Keratinocyte (primary cell): ENCODE results near the gene ENKD1. TPM values are rescaled to one million over a fixed set of nuclear protein-coding genes. Genes with fewer than 3 reads are reported as not detected.

Source experiments
- DNase-seq: peaks from one replicate; pipeline ENCODE4 v3.0.0-alpha.2; 2011; ENCODE audit warnings: low read depth, missing footprints, low spot score
- FAIRE-seq: peaks from 2 replicates; lab custom pipeline; 2011; peaks lifted over from hg19 to GRCh38; lab: Jason Lieb, UNC
- H2AFZ ChIP-seq: 2 replicates; pipeline ENCODE4 v1.6.0; 2012; ENCODE audit warnings: low read length, control low read depth, inconsistent platforms; ENCODE audit not compliant: control insufficient read depth
- H3K27ac ChIP-seq: 2 replicates; pipeline ENCODE4 v1.5.1; 2011; ENCODE audit warnings: low read length; ENCODE audit not compliant: control insufficient read depth, insufficient read depth
- H3K27me3 ChIP-seq: 3 replicates; pipeline ENCODE4 v1.6.0; 2011; ENCODE audit warnings: low read length; ENCODE audit not compliant: control insufficient read depth, insufficient read depth; ENCODE audit errors: extremely low read depth
- H3K36me3 ChIP-seq, 2 experiments: 2 replicates in 1 of 2; 3 replicates in 1 of 2; pipeline ENCODE4 v1.5.1; 2011; ENCODE audit warnings: low read length in 2 of 2, mild to moderate bottlenecking in 1 of 2; ENCODE audit not compliant: control insufficient read depth in 2 of 2, insufficient read depth in 2 of 2; ENCODE audit errors: extremely low read depth in 1 of 2
- H3K4me1 ChIP-seq: 3 replicates; pipeline ENCODE4 v1.5.1; 2011; ENCODE audit warnings: low read length; ENCODE audit not compliant: control insufficient read depth, insufficient read depth; ENCODE audit errors: extremely low read depth
- H3K4me2 ChIP-seq: 3 replicates; pipeline ENCODE4 v1.6.0; 2011; ENCODE audit warnings: low read depth, low read length; ENCODE audit not compliant: control insufficient read depth, insufficient read depth; ENCODE audit errors: extremely low read depth
- H3K4me3 ChIP-seq, 3 experiments: fragments of 200-600 bp in 1 of 3; sonication (generic) in 1 of 3; 2 replicates in 2 of 3; 3 replicates in 1 of 3; pipeline ENCODE4 v1.5.1; 2011 to 2016; ENCODE audit warnings: low read length in 3 of 3, mild to moderate bottlenecking in 3 of 3, control low read depth in 2 of 3, inconsistent platforms in 1 of 3, low read depth in 1 of 3, mixed read lengths in 1 of 3, mixed run types in 1 of 3, moderate library complexity in 1 of 3; ENCODE audit not compliant: control insufficient read depth in 2 of 3, insufficient read depth in 2 of 3; ENCODE audit errors: extremely low read depth in 1 of 3
- H3K79me2 ChIP-seq: 2 replicates; pipeline ENCODE4 v1.6.0; 2012; ENCODE audit warnings: low read length; ENCODE audit not compliant: control insufficient read depth, insufficient read depth
- H3K9ac ChIP-seq: 3 replicates; pipeline ENCODE4 v1.6.0; 2011; ENCODE audit warnings: low read length; ENCODE audit not compliant: control insufficient read depth, insufficient read depth; ENCODE audit errors: extremely low read depth
- H3K9me1 ChIP-seq: 3 replicates; pipeline ENCODE4 v1.6.0; 2011; ENCODE audit warnings: low read length; ENCODE audit not compliant: control insufficient read depth, insufficient read depth; ENCODE audit errors: extremely low read depth
- H3K9me3 ChIP-seq: 2 replicates; pipeline ENCODE4 v1.5.1; 2012; ENCODE audit warnings: low read depth, low read length; ENCODE audit not compliant: control insufficient read depth
- H4K20me1 ChIP-seq: 3 replicates; pipeline ENCODE4 v1.6.0; 2011; ENCODE audit warnings: low read length; ENCODE audit not compliant: control insufficient read depth, insufficient read depth; ENCODE audit errors: extremely low read depth
- CTCF ChIP-seq, 3 experiments: IDR thresholded peaks in 1 of 3; conservative IDR thresholded peaks in 1 of 3; optimal IDR thresholded peaks in 1 of 3; 2 replicates in 2 of 3; 3 replicates in 1 of 3; pipeline versions ENCODE3 to v1.5.1; 2011; ENCODE audit warnings: low read length in 3 of 3, mild to moderate bottlenecking in 3 of 3, moderate library complexity in 2 of 3, control low read depth in 1 of 3, inconsistent platforms in 1 of 3; ENCODE audit not compliant: insufficient read depth in 2 of 3; ENCODE audit errors: extremely low read depth in 1 of 3
- EZH2 ChIP-seq: IDR thresholded peaks from one replicate; pipeline ENCODE4 v1.6.1; 2012; ENCODE audit warnings: inconsistent platforms, mild to moderate bottlenecking, low read length, moderate library complexity
- dilution Hi-C: fragments of 300-500 bp; cut with MboI; formaldehyde crosslinking; loops from one replicate; pipeline ENCODE4 v1.7.0; 2020; ENCODE audit warnings: low sequenced_read_pairs; ENCODE audit not compliant: extremely low pct_ligation_motif_present
- polyA plus RNA-seq, 5 experiments: library from polyadenylated mRNA; depleted of rRNA in 3 of 5; stranded (reverse) in 3 of 5; stranded (forward) in 1 of 5; unstranded in 1 of 5; fragments of >200 nt; gene quantifications; 1 replicate in 1 of 5; 2 replicates in 3 of 5; 3 replicates in 1 of 5; pipeline versions ENCODE4 v1.2.1 to v1.2.3, GENCODE V29; 2011 to 2012; ENCODE audit warnings: missing spikeins in 2 of 5, low read depth in 1 of 5, low replicate concordance in 1 of 5

Gene ENKD1
- polyA plus RNA-seq, 1 donor (not counting 4 experiments of a cell fraction or from before 2014, with no cell fraction given), result 4.4 TPM

DNA sequence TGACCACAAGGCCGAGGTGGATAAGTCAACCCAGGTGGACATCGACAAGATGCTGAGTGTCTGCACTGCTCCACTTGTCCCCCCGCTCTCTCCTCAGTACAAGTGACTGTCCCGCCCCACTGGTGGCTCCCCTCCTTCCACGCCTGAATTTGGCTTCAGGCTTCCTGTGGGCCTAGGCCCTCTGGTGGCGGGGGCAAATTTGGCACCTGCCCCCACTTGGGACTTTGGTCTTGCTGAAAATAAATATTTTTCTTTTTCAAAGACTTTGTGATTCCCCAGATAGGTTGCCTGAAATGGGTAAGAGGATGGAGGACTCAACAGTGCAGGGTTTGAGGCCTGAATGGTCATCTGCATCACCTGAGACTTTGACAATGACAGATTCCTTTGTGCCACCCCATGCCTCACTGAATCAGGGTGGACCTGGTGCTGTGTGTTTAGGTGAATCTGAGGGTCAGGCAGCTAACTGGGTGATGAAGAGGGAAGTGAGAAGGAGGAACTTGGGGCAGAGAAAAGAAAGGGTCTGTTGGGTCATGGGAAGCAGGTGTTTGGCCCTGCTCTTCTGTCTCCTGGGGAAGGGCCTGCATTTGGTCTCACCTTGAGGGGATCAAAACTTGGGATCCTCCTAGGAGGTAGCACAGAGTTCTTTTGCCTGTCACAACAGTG is 2.1 kb upstream of the ENKD1 start:
- Histone ChIP-seq H3K4me1 (peaks cover 15% of the 10 kb centered on the region), H3K9me3 (no peaks in the 10 kb centered on the region), H3K9me1 (no peaks in the 10 kb centered on the region), H3K4me2 (no peak overlapping the region), H4K20me1 (no peaks in the 10 kb centered on the region), H3K27ac (no peak overlapping the region), H3K36me3 (no peaks in the 10 kb centered on the region), H3K4me3 (no peak overlapping the region), H3K27me3 (no peaks in the 10 kb centered on the region), H2AFZ (no peak overlapping the region), H3K79me2 (no peaks in the 10 kb centered on the region), H3K9ac (no peak overlapping the region)
- dilution Hi-C loops, result no loop called here
- FAIRE-seq (no peak), DNase-seq (no peak)
- TF ChIP-seq EZH2 (no peak), CTCF (optimal IDR thresholded peaks at IDR 0.05 in 1 of 3, IDR thresholded peaks at IDR 0.05 in 1 of 3, conservative IDR thresholded peaks at IDR 0.05 in 1 of 3; ENCODE audit: extremely low read depth in 1 of 3, insufficient read depth in 2 of 3, low read length in 3 of 3) (peak in 2 of 3 experiments; percentile 22 to 32)

DNA sequence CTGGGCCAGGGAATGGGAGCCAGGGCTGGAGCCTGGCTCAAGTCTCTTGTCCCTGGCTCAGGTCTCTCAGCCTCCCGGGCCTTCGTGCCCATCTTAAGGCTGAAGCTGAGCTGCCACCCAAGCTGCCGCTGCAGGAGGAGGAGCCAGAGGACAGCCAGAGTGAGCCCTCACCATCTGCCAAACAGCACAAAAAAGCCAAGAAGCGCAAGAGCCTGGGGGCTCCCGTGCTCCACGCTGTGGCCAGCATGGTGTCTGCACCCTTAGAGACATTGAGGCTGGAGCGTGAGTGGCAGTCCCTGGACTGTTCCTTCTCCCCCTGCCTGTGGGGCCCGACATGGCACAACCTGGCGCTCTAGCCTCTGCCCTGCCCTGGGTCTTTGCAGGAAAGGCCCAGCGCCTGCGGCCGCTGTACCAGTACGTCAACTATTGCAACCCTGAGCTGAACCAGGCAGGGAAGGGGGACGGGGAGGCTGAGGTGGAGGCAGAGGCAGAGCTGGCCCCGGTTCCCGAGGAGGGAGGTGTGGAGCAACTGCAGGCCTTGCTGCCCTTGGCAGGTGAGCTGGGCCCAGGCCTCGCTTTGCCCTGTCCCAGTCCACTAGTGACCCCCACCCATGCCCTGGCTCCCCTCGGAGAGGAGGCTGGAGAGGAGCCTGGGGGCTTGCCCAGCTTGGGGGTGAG is 1.4 kb upstream of the ENKD1 start:
- H2AFZ ChIP-seq, result no peak overlapping the region
- H3K27ac ChIP-seq, result no peak overlapping the region
- H3K4me1 ChIP-seq, result peaks cover 10% of the 10 kb centered on the region
- H3K9ac ChIP-seq, result no peak overlapping the region
- dilution Hi-C loops, result no loop called here
- H3K4me2 ChIP-seq, result peak overlapping the region; percentile 85
- peak; percentile 84 for DNase-seq
- no peaks in the 10 kb centered on the region for H3K9me3 ChIP-seq
- no peak overlapping the region for H3K4me3 ChIP-seq
- no peaks in the 10 kb centered on the region for H3K36me3 ChIP-seq
- no peaks in the 10 kb centered on the region for H3K9me1 ChIP-seq
- H4K20me1 ChIP-seq, result no peaks in the 10 kb centered on the region
- TF ChIP-seq CTCF (optimal IDR thresholded peaks at IDR 0.05 in 1 of 3, IDR thresholded peaks at IDR 0.05 in 1 of 3, conservative IDR thresholded peaks at IDR 0.05 in 1 of 3; ENCODE audit: extremely low read depth in 1 of 3, insufficient read depth in 2 of 3, low read length in 3 of 3) (peak; percentile 88 to 95 (median 89)), EZH2 (no peak)
- no peaks in the 10 kb centered on the region for H3K79me2 ChIP-seq
- no peaks in the 10 kb centered on the region for H3K27me3 ChIP-seq
- peak; percentile 5 for FAIRE-seq
